Transverse colon (tissue), 4 donors: ENCODE results near the gene ZNF653. TPM values are rescaled to one million over a fixed set of nuclear protein-coding genes. Genes with fewer than 3 reads are reported as not detected.
"Not testable (repeated sequence)": the region's sequence is repeated elsewhere in the genome, so short reads cannot be mapped to it uniquely, and the experiment has no call there.

Experiments used
- DNase-seq: peaks from one replicate; pipeline ENCODE4 v3.0.0-alpha.2; 2019
- H3K27ac ChIP-seq, 4 donors: fragments of 200-600 bp; sonication (generic); 2 replicates each; pipeline ENCODE4 v1.5.1; 2016 to 2018; ENCODE audit warnings: inconsistent platforms in 4 of 4
- H3K27me3 ChIP-seq: fragments of 200-600 bp; sonication (generic); 2 replicates; pipeline ENCODE4 v1.5.1; 2017; ENCODE audit warnings: inconsistent platforms
- H3K36me3 ChIP-seq, 4 donors: fragments of 200-600 bp; sonication (generic); 2 replicates each; pipeline ENCODE4 v1.5.1; 2017 to 2019; ENCODE audit warnings: inconsistent platforms in 4 of 4
- H3K4me1 ChIP-seq, 4 donors: fragments of 200-600 bp; sonication (generic); 2 replicates each; pipeline ENCODE4 v1.5.1; 2017 to 2020; ENCODE audit warnings: inconsistent platforms in 4 of 4
- H3K4me3 ChIP-seq, 4 donors: fragments of 200-600 bp; sonication (generic); 1 replicate in 1 of 4; 2 replicates in 3 of 4; pipeline versions ENCODE4 v1.5.1 to v1.6.1; 2017 to 2019; ENCODE audit warnings: inconsistent platforms in 4 of 4
- H3K9me3 ChIP-seq, 2 donors: fragments of 200-600 bp; sonication (generic); 2 replicates each; pipeline ENCODE4 v1.5.1; 2017 to 2019; ENCODE audit warnings: inconsistent platforms in 2 of 2
- CTCF ChIP-seq, 5 experiments: fragments of 200-600 bp in 3 of 5; fragments of 450-650 bp in 2 of 5; sonication (generic) in 3 of 5; IDR thresholded peaks; 1 replicate in 2 of 5; 2 replicates in 3 of 5; pipeline ENCODE4 v1.5.1; 2016 to 2017; ENCODE audit warnings: antibody characterized with exemption in 5 of 5, inconsistent platforms in 3 of 5, mild to moderate bottlenecking in 2 of 5, moderate library complexity in 1 of 5
- EP300 ChIP-seq: sonication (generic); formaldehyde crosslinking; IDR thresholded peaks from one replicate; pipeline ENCODE4 v1.6.1; 2017; ENCODE audit warnings: antibody characterized with exemption, low read depth
- POLR2A ChIP-seq: fragments of 450-650 bp; IDR thresholded peaks from one replicate; pipeline ENCODE4 v1.6.1; 2016; ENCODE audit warnings: antibody characterized with exemption, mild to moderate bottlenecking, moderate library complexity
- POLR2AphosphoS5 ChIP-seq, 3 donors: sonication (generic); formaldehyde crosslinking; IDR thresholded peaks; one replicate each; pipeline ENCODE4 v1.6.1; 2016; ENCODE audit warnings: antibody characterized with exemption in 3 of 3
- WGBS, 2 donors: methylation state at CpG; one replicate each; pipeline ENCODE4 v1.1.5; 2018; ENCODE audit warnings: low coverage in 1 of 2; 5-methylcytosine and 5-hydroxymethylcytosine counted together
- in situ Hi-C, 4 donors: fragments of 200-750 bp; cut with MboI; loops; one replicate each; pipeline versions ENCODE4 v1.15.0 to v1.15.1; 2017; ENCODE audit warnings: low sequenced_read_pairs in 3 of 4, low pct_ligation_motif_present in 1 of 4, low pct_unique_long_range_greater_than_20kb in 1 of 4
- intact Hi-C: fragments of 100-400 bp; cut with DNase I; formaldehyde crosslinking; loops from one replicate; pipeline ENCODE4 v1.15.1; 2023; ENCODE audit warnings: low total_unique reads
- small RNA-seq, 4 donors: library from RNA; depleted of rRNA; stranded (forward); fragments of <200 nt; gene quantifications; one replicate each; pipeline ENCODE3, GENCODE V24; 2016
- total RNA-seq, 4 donors: library from RNA; depleted of rRNA; stranded (reverse); fragments of >200 nt; gene quantifications; one replicate each; pipeline ENCODE4 v1.1.0, GENCODE V29; 2016

Gene ZNF653
- total RNA-seq, 4 donors from 2014 or later: 10.6 to 44.9 (median 17.4) TPM

- H3K4me1 ChIP-seq: peaks cover 9 to 18% (median 15%) of the 10 kb centered on the region in 4 donors
- intact Hi-C loops (no loop called here), in situ Hi-C loops (loop anchor here in 2 of 4 donors (10.0 kb wide), 2 partner anchors 60 to 140 kb away; partner anchors contain the start of genes SWSAP1 (in 1 of the 2) and TSPAN16 (in 1 of the 2))
- 6% methylated on average over 9 of the region's 9 CpGs; no CpG with 5 or more reads in 1 of the 2 donors for WGBS, 2 donors
- H3K36me3 ChIP-seq: peaks cover 0 to 17% (median 7%) of the 10 kb centered on the region in 4 donors
- H3K4me3 ChIP-seq: peak overlapping the region; percentile 2 to 75 (median 32)
- H3K27ac ChIP-seq: peak overlapping the region; percentile 82 to 92 (median 86)
- DNase-seq: no peak
- H3K9me3 ChIP-seq: no peaks in the 10 kb centered on the region
- H3K27me3 ChIP-seq: no peaks in the 10 kb centered on the region
- TF ChIP-seq EP300 (no peak), POLR2AphosphoS5 (IDR thresholded peaks at IDR 0.05) (no peak), POLR2A (no peak), CTCF (IDR thresholded peaks at IDR 0.05) (no peak)
These were observed 71.0 kb downstream of the ZNF653 start for GRCh38 chr19:11434703-11435056.

- H3K9me3 ChIP-seq, H3K4me3 ChIP-seq, H3K27me3 ChIP-seq, H3K27ac ChIP-seq, intact Hi-C loops, DNase-seq: not testable (repeated sequence)
- peaks cover 0 to 12% (median 3%) of the 10 kb centered on the region in 4 donors for H3K36me3 ChIP-seq
- in situ Hi-C loops: loop anchor here in 2 of 4 donors (10.0 kb wide), 2 partner anchors 59 to 139 kb away; partner anchors contain the start of genes SWSAP1 (in 1 of the 2) and TSPAN16 (in 1 of the 2)
- peaks cover 9 to 18% (median 15%) of the 10 kb centered on the region in 4 donors for H3K4me1 ChIP-seq
- WGBS, 2 donors: 83 to 100% methylated on average over 1 to 3 of the region's 3 CpGs
These were observed 72.1 kb downstream of the ZNF653 start for GRCh38 chr19:11433526-11433925.

Small RNA genes within 50 kb of the gene (small RNA-seq; reads per million reads assigned to genes)
- gene MIR7974 (0.12 to 5.0 (median 3.4) reads per million in 4 donors), gene RN7SL833P (0 to 0.28 (median 0) reads per million in 4 donors)

Other genes with a start within 250 kb of the ZNF653 start
- gene DOCK6, start 243.3 kb downstream of the ZNF653 start, total RNA-seq: 100 to 1,000 TPM in 1 of 4 donors, 10 to 100 TPM in 3; 66.4 to 268 (median 78.4) TPM
- gene TSPAN16, start 209.7 kb downstream of the ZNF653 start, total RNA-seq: not detected
- 10 to 100 TPM; 16.5 to 41.1 (median 18.6) TPM for gene RAB3D, start 166.2 kb downstream of the ZNF653 start, total RNA-seq
- gene TMEM205, start 159.6 kb downstream of the ZNF653 start, total RNA-seq: 100 to 1,000 TPM in 2 of 4 donors, 10 to 100 TPM in 2; 18.7 to 163 (median 88.4) TPM
- 1,000 to 10,000 TPM in 1 of 4 donors, 10 to 100 TPM in 3; 13.8 to 1,153 (median 26.1) TPM for gene CCDC159, start 159.3 kb downstream of the ZNF653 start, total RNA-seq
- 10 to 100 TPM in 2 of 4 donors, 1 to 10 TPM in 2; 6.3 to 51.7 (median 11.5) TPM for gene PLPPR2, start 150.4 kb downstream of the ZNF653 start, total RNA-seq
- 10 to 100 TPM in 1 of 4 donors, 1 to 10 TPM in 3; 2.1 to 11.1 (median 2.6) TPM for gene SWSAP1, start 131.2 kb downstream of the ZNF653 start, total RNA-seq
- gene EPOR, start 121.5 kb downstream of the ZNF653 start, total RNA-seq: 10 to 100 TPM in 1 of 4 donors, 1 to 10 TPM in 3; 2.3 to 24.3 (median 6.4) TPM
- gene RGL3, start 86.5 kb downstream of the ZNF653 start, total RNA-seq: 10 to 100 TPM in 3 of 4 donors, 1 to 10 TPM in 1; 6.7 to 78.9 (median 28.1) TPM
- gene ODAD3, start 70.7 kb downstream of the ZNF653 start, total RNA-seq: 1 to 10 TPM in 1 of 4 donors, under 1 TPM in 1, not detected in 2; 0.32 to 2.2 TPM
- gene PRKCSH, start 70.2 kb downstream of the ZNF653 start, total RNA-seq: 100 to 1,000 TPM; 119 to 195 (median 183) TPM
- gene ELAVL3, start 24.8 kb downstream of the ZNF653 start, total RNA-seq: 1 to 10 TPM in 2 of 4 donors, under 1 TPM in 1, not detected in 1; 0.27 to 3.2 (median 1.3) TPM
- 10 to 100 TPM; 20.9 to 63.4 (median 39.1) TPM for gene ECSIT, start 23.3 kb upstream of the ZNF653 start, total RNA-seq
- 1,000 to 10,000 TPM in 1 of 4 donors, 100 to 1,000 TPM in 3; 198 to 1,121 (median 486) TPM for gene CNN1, start 33.0 kb upstream of the ZNF653 start, total RNA-seq
- gene ELOF1, start 53.4 kb upstream of the ZNF653 start, total RNA-seq: 10 to 100 TPM; 14.7 to 45.7 (median 37.2) TPM
- gene ACP5, start 71.8 kb upstream of the ZNF653 start, total RNA-seq: 10 to 100 TPM; 10.5 to 60.2 (median 22.4) TPM
- gene ZNF627, start 91.6 kb upstream of the ZNF653 start, total RNA-seq: 10 to 100 TPM in 1 of 4 donors, 1 to 10 TPM in 2, under 1 TPM in 1; 0.40 to 10.2 (median 7.0) TPM
- 10 to 100 TPM; 16.4 to 69.1 (median 20.1) TPM for gene ZNF823, start 233.1 kb upstream of the ZNF653 start, total RNA-seq